NCI-H510A treated with DMSO at 0.1 percent for 48 hours (cell line): ENCODE data around the gene MT1HL1.

ENCODE experiments used
- DNase-seq: peaks from one replicate; lab custom pipeline; 2025; lab: John Stamatoyannopoulos, UW

Gene MT1HL1

GRCh38 chr1:237004116-237004515, at the start of gene MT1HL1:
MT1HL1 (minus strand) TSS chr1:237004441; CDS start chr1:237004372, 69 bp downstream.
- no peak for DNase-seq

GRCh38 chr1:237050915-237051314, 46.7 kb upstream of the MT1HL1 start:
- DNase-seq: no peak

GRCh38 chr1:237050185-237050584, 45.9 kb upstream of the MT1HL1 start:
- no peak for DNase-seq

- DNase-seq: no peak
Observed at GRCh38 chr1:237048803-237049202, 44.6 kb upstream of the MT1HL1 start.

- DNase-seq: no peak
Observed at GRCh38 chr1:237045278-237046016, 41.2 kb upstream of the MT1HL1 start.

GRCh38 chr1:237043846-237044636, 39.8 kb upstream of the MT1HL1 start:
- peak; percentile 4 for DNase-seq

GRCh38 chr1:237042892-237043576, 38.8 kb upstream of the MT1HL1 start:
- no peak for DNase-seq

- no peak for DNase-seq
Observed at GRCh38 chr1:237042526-237042891, 38.3 kb upstream of the MT1HL1 start.

GRCh38 chr1:237041795-237042525, 37.7 kb upstream of the MT1HL1 start, which contains the start of gene RYR2:
RYR2 (plus strand) TSS chr1:237042184; CDS start chr1:237042522, 338 bp downstream.
- DNase-seq: peak; percentile 4

GRCh38 chr1:237041461-237041794, 37.2 kb upstream of the MT1HL1 start:
- no peak for DNase-seq

GRCh38 chr1:237040823-237041222, 36.6 kb upstream of the MT1HL1 start:
- DNase-seq: no peak

- no peak for DNase-seq
Observed at GRCh38 chr1:237038211-237038610, 34.0 kb upstream of the MT1HL1 start.

- DNase-seq: no peak
Observed at GRCh38 chr1:237035759-237036158, 31.5 kb upstream of the MT1HL1 start.

- DNase-seq: no peak
Observed at GRCh38 chr1:237033804-237034203, 29.6 kb upstream of the MT1HL1 start.

GRCh38 chr1:237033061-237033460, 28.8 kb upstream of the MT1HL1 start:
- no peak for DNase-seq

GRCh38 chr1:237032029-237032428, 27.8 kb upstream of the MT1HL1 start:
- DNase-seq: no peak

GRCh38 chr1:237031480-237031879, 27.2 kb upstream of the MT1HL1 start:
- DNase-seq: no peak

GRCh38 chr1:237029850-237030535, 25.8 kb upstream of the MT1HL1 start:
- DNase-seq: no peak

- no peak for DNase-seq
Observed at GRCh38 chr1:237029240-237029639, 25.0 kb upstream of the MT1HL1 start.

GRCh38 chr1:237025358-237026074, 21.3 kb upstream of the MT1HL1 start:
- no peak for DNase-seq

GRCh38 chr1:237018896-237019295, 14.7 kb upstream of the MT1HL1 start:
- DNase-seq: no peak
